GM13977 (cell line): ENCODE data around the gene KLF15.

Experiments used
- DNase-seq: peaks from one replicate; pipeline ENCODE4 v3.0.0; 2012; ENCODE audit warnings: low spot score
- in situ Hi-C: fragments of 300-500 bp; cut with MboI; formaldehyde crosslinking; loops from one replicate; pipeline ENCODE4 v1.12.0; 2022; ENCODE audit warnings: low sequenced_read_pairs, low pct_unique_long_range_greater_than_20kb, mixed read lengths, inconsistent platforms; ENCODE audit not compliant: unreplicated experiment
- TF ChIP-seq, protein P1 (sequence below): IDR thresholded peaks from 2 replicates; pipeline ENCODE4 v1.5.1; 2012; ENCODE audit warnings: mild to moderate bottlenecking, control low read depth; ENCODE audit not compliant: insufficient read depth; ENCODE audit errors: extremely low read depth, missing control alignments

The KLF15 gene

DNA sequence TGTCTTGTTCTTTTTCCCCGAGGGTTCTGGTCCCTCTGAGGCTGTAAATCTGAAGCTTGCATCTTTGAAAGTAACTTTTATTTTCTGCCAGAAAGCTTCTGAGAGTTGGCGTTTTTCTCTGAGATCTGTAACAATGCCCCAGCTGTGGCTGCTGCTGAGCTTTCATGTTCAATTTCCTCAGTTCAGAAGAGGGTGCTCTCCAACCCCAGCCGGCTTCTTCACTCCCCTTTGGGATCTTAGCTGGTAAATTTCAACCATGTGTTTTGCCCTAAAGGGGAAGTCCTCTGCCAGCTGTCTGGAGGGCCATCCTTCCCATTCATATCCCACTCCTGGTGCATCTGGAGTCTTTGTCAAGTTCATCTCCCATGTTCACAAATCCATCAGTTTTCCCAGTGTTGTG, 19.2 kb upstream of the KLF15 start:
- TF ChIP-seq, protein P1, sequence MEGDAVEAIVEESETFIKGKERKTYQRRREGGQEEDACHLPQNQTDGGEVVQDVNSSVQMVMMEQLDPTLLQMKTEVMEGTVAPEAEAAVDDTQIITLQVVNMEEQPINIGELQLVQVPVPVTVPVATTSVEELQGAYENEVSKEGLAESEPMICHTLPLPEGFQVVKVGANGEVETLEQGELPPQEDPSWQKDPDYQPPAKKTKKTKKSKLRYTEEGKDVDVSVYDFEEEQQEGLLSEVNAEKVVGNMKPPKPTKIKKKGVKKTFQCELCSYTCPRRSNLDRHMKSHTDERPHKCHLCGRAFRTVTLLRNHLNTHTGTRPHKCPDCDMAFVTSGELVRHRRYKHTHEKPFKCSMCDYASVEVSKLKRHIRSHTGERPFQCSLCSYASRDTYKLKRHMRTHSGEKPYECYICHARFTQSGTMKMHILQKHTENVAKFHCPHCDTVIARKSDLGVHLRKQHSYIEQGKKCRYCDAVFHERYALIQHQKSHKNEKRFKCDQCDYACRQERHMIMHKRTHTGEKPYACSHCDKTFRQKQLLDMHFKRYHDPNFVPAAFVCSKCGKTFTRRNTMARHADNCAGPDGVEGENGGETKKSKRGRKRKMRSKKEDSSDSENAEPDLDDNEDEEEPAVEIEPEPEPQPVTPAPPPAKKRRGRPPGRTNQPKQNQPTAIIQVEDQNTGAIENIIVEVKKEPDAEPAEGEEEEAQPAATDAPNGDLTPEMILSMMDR: no peak
- DNase-seq: no peak
- in situ Hi-C loops: no loop called here

GRCh38 chr3:126375835-126376331, 18.7 kb upstream of the KLF15 start:
- DNase-seq: no peak
- in situ Hi-C loops: no loop called here
- TF ChIP-seq, protein P1: no peak

GRCh38 chr3:126373682-126374601, 16.7 kb upstream of the KLF15 start:
- in situ Hi-C loops: no loop called here
- TF ChIP-seq, protein P1: no peak
- no peak for DNase-seq

- TF ChIP-seq, protein P1: no peak
- DNase-seq: no peak
- in situ Hi-C loops: no loop called here
Measured at GRCh38 chr3:126373146-126373613, 16.0 kb upstream of the KLF15 start.

DNA sequence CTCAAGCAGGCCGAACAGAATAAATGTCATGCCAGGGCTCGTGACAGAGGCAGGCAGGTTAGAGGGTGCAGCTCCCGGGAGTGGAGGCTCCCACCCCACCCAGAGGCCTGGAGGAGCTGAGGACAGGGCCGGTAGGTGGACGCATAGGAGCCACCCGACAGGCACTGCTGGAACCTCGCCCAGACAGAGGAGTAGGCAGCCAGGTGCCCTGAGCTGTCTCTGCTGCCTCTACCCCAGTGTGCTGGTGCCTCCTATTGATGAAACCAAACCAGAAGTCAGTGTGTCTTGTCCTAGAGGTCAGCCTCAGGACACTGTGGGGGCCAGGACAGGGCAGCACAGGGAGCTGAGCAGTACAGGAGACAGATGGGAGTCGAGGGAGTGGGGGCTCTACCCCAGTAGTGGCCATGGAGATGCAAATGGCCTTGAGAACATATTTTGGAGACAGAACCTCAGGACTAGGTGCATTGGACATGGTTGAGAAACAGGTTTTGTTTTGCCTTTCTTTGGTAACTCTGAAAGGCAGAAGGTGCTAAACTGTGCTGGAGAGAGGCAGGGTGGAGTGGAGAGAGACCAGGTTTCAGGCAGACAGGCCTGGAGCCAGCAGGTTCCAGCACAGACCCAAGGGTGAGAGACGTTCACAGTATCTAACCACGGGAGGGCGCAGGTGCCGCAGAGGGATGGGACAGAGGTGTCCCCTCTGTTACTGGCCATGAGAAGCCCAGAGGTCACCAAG, 15.4 kb upstream of the KLF15 start:
- in situ Hi-C loops: no loop called here
- DNase-seq: no peak
- TF ChIP-seq, protein P1: no peak

GRCh38 chr3:126371096-126371705, 14.0 kb upstream of the KLF15 start:
- in situ Hi-C loops: no loop called here
- TF ChIP-seq, protein P1: no peak
- no peak for DNase-seq
